GM19023 (cell line): ENCODE data around the gene MOGAT2.
"Not testable (repeated sequence)": the region's sequence is repeated elsewhere in the genome, so short reads cannot be mapped to it uniquely, and the experiment has no call there.

Experiments used
- ATAC-seq: cut with Tn5 transposase; IDR thresholded peaks from one replicate; pipeline ENCODE4 v1.9.1; 2021; ENCODE audit warnings: mild to moderate bottlenecking, moderate library complexity; ENCODE audit not compliant: unreplicated experiment

Gene MOGAT2

GRCh38 chr11:75718419-75719339 is 1.0 kb downstream of the MOGAT2 start:
- peak; percentile 43 for ATAC-seq

GRCh38 chr11:75719340-75720239 is 2.0 kb downstream of the MOGAT2 start:
- peak; percentile 14 for ATAC-seq

DNA sequence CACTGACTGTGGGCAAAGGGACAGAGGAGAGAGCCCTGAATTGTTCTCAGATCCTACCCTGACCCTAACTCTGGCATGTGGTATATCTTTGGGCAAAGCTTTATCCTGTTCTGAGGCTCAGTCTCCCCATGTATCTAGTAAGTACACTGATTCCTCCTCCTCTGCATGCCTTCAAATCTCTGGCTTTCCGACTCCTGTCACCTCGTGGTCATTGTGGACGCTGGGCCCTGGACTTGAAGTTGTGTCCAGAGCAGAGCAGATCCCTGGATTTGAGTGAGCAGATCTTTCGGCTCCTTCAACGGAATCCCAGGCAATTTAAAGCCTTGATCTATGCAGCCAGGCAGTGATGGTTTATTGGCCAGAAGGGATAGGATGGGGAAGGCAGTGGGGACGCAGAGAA is 3.0 kb downstream of the MOGAT2 start:
- ATAC-seq = no peak

DNA sequence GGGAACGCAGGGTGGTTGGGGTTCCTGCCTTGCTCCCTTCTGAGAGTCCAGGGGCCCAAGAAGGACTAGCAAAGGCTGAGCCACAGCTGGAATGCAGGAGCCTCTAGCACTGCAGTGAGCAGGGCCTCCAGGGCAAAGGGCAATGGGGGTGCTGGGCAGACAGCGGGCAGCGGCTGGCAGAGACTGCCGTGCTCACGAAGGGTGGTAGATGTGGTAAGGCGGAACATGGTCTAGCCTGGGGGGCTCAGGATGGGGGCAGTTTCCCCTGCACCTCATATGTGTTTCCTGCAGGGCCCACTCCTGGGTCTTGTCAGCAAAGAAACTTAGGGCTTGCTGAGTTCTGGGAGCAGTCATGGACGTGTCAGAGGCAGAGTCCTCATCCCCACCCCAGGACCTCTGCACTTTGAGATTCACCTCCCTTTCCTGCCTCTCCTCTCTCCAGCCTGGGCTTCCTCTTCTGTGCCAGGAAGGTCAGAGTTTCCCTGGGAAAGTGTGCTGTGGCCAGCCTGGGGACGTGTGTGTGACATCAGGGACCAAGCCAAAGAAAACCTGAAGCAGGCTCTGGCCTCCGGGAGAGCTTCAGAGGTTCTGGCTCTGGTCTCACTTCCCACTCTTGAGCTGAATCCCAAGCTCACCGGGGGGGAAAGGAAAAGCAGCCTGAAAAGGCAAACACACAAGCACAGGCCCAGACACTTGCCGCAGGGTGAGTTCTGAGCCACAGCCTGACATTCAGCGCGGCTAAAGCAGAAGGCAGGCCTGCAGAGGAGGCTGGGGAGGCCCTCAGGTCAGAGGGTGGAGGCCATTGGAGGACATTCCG is 4.4 kb downstream of the MOGAT2 start:
- no peak for ATAC-seq

DNA sequence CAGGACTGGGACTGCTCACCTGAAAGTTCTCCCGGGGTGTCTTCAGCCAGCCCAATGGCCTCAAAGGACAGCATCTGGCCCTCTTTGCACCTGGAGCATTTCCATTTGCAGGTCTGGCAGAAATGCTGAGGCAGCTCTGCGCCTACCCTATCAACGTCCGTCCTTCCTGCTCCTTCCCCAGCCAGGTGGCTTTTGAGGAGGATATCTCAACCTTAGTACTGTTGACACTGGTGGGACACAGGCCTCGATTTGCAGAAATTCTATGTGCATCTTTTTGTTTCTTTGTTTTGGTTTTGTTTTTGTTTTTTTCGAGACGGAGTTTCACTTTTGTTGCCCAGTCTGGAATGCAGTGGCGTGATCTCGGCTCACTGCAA is 5.0 kb downstream of the MOGAT2 start:
- ATAC-seq = no peak

GRCh38 chr11:75725547-75726320 is 8.1 kb downstream of the MOGAT2 start:
- ATAC-seq = no peak

DNA sequence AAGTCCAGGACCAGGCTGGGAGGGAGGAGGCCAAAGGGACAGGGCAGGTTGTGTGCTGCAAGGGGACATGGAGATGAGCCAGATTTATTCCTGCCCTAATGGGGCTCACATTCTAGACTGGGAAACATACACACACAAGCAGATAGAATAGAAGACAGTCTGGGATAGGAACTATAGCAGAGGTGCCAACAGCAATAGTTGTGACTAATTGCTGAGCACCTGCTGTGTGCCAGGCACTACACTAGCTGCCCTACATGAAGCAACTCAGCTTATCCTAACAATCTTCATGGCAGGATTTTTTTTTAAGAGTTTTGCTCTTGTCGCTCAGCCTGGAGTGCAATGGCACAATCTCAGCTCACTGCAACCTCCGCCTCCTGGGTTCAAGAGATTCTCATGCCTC is 11.4 kb downstream of the MOGAT2 start:
- no peak for ATAC-seq

DNA sequence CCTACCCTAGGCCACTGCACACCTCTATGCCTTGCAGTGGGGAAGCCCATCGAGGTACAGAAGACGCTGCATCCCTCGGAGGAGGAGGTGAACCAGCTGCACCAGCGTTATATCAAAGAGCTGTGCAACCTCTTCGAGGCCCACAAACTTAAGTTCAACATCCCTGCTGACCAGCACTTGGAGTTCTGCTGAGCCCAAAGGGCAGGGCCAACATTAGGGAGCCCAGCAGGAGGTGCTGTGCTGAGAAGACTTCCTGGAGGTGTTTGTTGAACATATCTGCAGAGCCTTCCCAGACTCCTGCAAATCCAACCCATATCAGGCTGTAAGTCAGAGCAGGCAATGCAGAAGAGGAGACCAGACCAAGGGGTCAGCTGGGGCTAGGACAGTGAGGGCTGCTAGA is 13.5 kb downstream of the MOGAT2 start:
- no peak for ATAC-seq

- no peak for ATAC-seq
These were observed 15.4 kb downstream of the MOGAT2 start for GRCh38 chr11:75733071-75733430.

GRCh38 chr11:75733431-75734107 is 15.9 kb downstream of the MOGAT2 start:
- no peak for ATAC-seq

GRCh38 chr11:75734491-75735180 is 17.0 kb downstream of the MOGAT2 start:
- no peak for ATAC-seq

DNA sequence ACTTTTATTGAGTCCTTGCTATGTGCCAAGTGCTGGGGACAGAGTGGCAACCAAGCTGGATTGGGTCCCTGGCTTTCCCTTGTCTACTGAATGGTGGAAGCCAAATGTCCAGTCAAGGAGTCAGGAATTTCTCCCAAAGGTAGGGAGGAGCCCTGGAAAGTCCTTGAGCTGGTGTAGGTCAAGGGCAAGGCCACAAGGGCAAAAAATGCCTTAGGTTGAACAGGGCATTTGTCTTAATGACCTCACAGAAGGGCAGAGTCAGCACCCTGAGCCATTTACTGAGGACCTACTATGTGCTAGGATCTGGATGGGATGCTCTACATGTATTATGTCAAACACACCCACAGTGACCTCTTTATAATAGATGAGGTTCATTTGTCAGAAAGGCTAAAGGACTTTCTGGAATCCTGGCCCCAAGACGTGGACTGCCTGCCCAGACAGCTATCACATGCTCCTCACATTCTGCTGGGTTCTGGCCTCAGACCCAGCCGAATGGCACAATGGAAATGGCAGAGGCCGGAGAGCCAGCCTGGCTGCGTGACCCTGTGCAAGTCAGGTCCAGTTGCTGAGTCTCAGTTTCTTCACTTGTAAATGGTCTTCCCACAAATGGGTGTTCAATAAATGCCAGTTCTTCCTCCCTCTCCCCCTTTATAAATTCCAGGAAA is 17.7 kb downstream of the MOGAT2 start:
- no peak for ATAC-seq

- no peak for ATAC-seq
These were observed 19.7 kb downstream of the MOGAT2 start for GRCh38 chr11:75737314-75737713.

- ATAC-seq = no peak
These were observed 23.0 kb downstream of the MOGAT2 start for GRCh38 chr11:75740681-75741080.

GRCh38 chr11:75743159-75743558 is 25.5 kb downstream of the MOGAT2 start:
- ATAC-seq = not testable (repeated sequence)

DNA sequence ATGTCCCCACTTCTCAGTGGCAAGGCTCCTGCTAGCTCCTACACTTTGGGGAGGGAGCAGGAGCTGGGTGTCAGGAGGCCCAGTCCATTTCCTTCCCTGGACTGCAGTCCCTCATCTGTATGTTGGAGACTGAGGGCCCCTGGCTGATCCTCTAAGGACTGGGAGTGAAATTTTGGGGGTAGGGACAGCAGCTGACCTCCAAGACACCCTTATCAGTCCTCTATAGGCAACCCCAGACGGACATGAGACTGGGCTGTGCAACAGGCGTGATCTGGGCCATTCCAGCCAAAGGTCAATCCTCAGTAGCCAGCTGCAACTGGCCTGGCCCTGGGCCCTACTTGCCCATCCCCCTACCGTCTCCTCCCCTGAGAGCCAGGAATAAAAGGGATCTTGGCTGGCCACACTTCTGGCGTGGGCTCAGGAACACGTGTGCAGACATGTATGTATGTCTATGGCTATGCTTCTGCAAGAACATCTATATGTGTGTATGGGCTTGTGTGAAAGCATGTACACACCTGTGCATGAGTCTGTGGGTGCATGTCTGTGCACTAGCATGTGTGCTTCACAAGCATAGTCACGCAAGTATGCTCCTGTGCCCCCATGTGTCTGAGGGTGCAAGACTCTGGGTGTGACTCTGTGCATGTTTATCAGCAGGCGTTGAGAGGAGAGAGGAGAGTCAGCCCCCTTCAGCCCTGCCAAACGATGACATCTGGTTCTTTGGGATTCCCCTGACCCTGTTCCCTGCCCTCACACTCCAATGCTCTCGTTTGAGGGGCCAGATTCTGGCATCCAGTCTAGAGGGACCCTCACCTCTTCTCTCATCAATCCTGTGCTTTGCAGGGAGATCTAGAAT is 26.3 kb downstream of the MOGAT2 start:
- ATAC-seq = no peak

DNA sequence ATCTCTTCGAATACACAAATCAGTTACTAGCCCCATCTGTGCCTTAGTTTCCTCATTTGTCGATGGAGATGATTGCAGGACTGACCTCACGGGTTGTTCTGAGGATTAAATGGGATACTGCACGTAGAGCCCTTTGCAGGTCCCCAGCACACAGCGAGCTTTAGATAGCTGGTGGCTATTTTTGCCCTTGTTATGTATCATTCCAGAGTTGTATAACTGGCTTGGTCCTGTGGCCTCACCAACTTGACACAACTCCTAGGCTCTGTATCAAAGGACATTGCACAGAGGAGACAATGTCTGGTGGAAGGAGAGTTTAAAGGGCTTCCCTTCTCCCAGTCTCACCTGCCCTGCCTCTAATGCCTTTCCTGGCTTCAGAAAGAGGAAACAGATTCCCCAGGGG is 28.2 kb downstream of the MOGAT2 start:
- ATAC-seq = no peak
